ENCODE measurements around the gene FGGY.
"Not testable (repeated sequence)": the region's sequence is repeated elsewhere in the genome, so short reads cannot be mapped to it uniquely, and the experiment has no call there.

FGGY gene

DNA sequence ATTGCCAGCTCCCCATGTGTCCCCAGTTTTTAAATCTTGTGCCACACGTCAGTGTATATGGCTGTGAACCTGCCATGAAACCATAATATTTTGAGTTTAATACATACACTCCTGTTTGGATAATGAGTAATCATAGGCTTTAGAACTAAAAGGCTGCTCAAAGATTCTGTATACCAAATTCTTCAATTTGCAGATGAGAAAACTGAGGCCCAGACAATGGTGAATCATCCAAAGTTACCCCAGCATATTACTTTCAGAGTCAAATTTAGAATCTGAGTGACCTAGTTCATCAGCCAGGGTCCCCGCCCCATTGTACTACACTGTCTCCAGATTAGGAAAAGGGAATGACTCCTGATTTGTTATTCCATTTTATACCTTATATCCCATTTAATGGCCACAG lies 224.6 kb downstream of the FGGY start:
- TF ChIP-seq FOXP2 (optimal IDR thresholded peaks at IDR 0.05; ENCODE audit: control extremely low read depth, extremely low read length, insufficient read depth): no peak
- no peak for TF ChIP-seq EZH2 (IDR thresholded peaks at IDR 0.05)
- TF ChIP-seq POLR2AphosphoS5 (IDR thresholded peaks at IDR 0.05; ENCODE audit: borderline replicate concordance, low read depth, low read length): no peak
- Histone ChIP-seq H3K27ac (no peak overlapping the region), H3K36me3 (ENCODE audit: insufficient read depth, low read length) (no peaks in the 10 kb centered on the region), H3K9me3 (ENCODE audit: low read depth, low read length) (no peaks in the 10 kb centered on the region), H3K4me3 (no peak overlapping the region), H3K9ac (ENCODE audit: insufficient read length) (no peak overlapping the region)
- no peak for DNase-seq (ENCODE audit: low read depth, low spot score)

DNA sequence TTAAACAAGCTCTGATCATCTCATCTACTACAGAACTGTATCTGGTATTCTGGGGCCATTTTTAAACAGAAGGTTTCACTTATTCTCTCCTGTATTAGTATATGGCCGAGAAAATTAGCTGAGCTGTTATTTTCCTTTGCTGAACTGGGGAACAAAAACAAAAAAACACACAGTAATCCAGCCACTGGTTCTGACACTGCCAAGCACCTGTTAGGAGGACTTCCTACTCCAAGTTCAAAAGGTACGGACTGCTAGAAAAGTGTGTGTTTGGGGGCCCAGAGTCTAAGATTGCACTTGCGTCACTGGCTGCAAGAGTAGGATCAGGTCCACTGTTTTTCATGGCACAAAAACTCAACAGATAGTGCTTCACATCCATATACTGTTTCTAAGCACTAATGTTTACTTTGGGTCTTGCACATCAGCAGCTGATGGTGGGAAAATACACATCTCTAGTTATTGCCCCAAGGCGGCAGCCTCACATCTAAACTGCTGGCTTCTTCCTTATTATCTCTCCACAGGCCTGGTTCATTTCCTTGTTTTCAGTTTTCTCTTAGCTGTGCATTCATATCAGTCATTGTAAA lies 226.1 kb downstream of the FGGY start:
- Histone ChIP-seq H3K9me3 (ENCODE audit: low read depth, low read length) (no peaks in the 10 kb centered on the region), H3K27ac (no peak overlapping the region), H3K36me3 (ENCODE audit: insufficient read depth, low read length) (no peaks in the 10 kb centered on the region), H3K4me3 (no peak overlapping the region), H3K9ac (ENCODE audit: insufficient read length) (no peak overlapping the region)
- no peak for TF ChIP-seq EZH2 (IDR thresholded peaks at IDR 0.05)
- no peak for TF ChIP-seq POLR2AphosphoS5 (IDR thresholded peaks at IDR 0.05; ENCODE audit: borderline replicate concordance, low read depth, low read length)
- no peak for TF ChIP-seq FOXP2 (optimal IDR thresholded peaks at IDR 0.05; ENCODE audit: control extremely low read depth, extremely low read length, insufficient read depth)
- DNase-seq (ENCODE audit: low read depth, low spot score): no peak

DNA sequence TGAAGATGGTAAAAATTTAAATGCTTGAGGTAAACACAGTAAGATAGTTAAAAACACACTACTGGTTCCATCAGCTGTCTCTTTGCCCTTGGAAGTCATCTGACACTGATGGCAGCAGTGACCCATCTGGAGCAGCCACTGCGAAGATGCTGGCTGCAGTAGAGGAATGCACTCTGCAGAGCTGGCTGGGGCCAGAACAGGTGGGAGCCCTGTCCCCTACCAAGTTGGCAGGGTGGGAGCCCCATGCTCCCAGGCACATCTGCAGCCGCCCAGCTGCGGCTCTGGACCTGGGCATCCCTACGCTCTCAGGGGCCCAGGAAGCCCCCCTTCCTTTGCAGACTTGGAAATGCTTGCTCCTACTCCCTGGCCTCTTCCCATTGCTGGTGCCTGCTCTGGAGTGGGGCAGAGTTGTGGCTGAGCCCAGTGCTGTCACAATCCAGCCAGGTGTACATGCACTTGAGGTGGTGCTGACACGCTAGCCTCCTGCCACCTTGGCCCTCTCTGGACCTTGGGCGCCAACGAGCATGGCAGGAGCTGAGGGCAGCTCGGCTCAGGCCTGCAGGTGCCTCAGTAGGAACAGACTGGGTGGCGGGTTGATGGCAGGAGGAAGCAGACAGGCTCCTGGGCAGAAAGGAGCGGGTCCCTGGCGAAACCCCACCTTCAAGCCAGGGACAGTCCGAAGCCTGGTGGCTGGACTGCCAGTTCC lies 227.0 kb downstream of the FGGY start:
- H3K9me3 ChIP-seq (ENCODE audit: low read depth, low read length): no peaks in the 10 kb centered on the region
- TF ChIP-seq EZH2 (IDR thresholded peaks at IDR 0.05) (no peak), POLR2AphosphoS5 (IDR thresholded peaks at IDR 0.05; ENCODE audit: borderline replicate concordance, low read depth, low read length) (no peak), FOXP2 (optimal IDR thresholded peaks at IDR 0.05; ENCODE audit: control extremely low read depth, extremely low read length, insufficient read depth) (no peak)
- H3K9ac ChIP-seq (ENCODE audit: insufficient read length): no peak overlapping the region
- no peak for DNase-seq (ENCODE audit: low read depth, low spot score)
- H3K4me3 ChIP-seq: no peak overlapping the region
- H3K36me3 ChIP-seq (ENCODE audit: insufficient read depth, low read length): no peaks in the 10 kb centered on the region
- H3K27ac ChIP-seq: no peak overlapping the region

- TF ChIP-seq EZH2 (IDR thresholded peaks at IDR 0.05) (no peak), FOXP2 (optimal IDR thresholded peaks at IDR 0.05; ENCODE audit: control extremely low read depth, extremely low read length, insufficient read depth) (no peak), POLR2AphosphoS5 (IDR thresholded peaks at IDR 0.05; ENCODE audit: borderline replicate concordance, low read depth, low read length) (no peak)
- Histone ChIP-seq H3K9ac (ENCODE audit: insufficient read length) (no peak overlapping the region), H3K36me3 (ENCODE audit: insufficient read depth, low read length) (no peaks in the 10 kb centered on the region), H3K9me3 (ENCODE audit: low read depth, low read length) (no peaks in the 10 kb centered on the region), H3K4me3 (no peak overlapping the region), H3K27ac (no peak overlapping the region)
- DNase-seq (ENCODE audit: low read depth, low spot score): no peak
These were observed 229.3 kb downstream of the FGGY start for GRCh38 chr1:59526240-59526639.

- H3K4me3 ChIP-seq: no peak overlapping the region
- H3K27ac ChIP-seq: no peak overlapping the region
- H3K9me3 ChIP-seq (ENCODE audit: low read depth, low read length): no peaks in the 10 kb centered on the region
- no peak for TF ChIP-seq POLR2AphosphoS5 (IDR thresholded peaks at IDR 0.05; ENCODE audit: borderline replicate concordance, low read depth, low read length)
- TF ChIP-seq FOXP2 (optimal IDR thresholded peaks at IDR 0.05; ENCODE audit: control extremely low read depth, extremely low read length, insufficient read depth): no peak
- no peak for TF ChIP-seq EZH2 (IDR thresholded peaks at IDR 0.05)
- DNase-seq (ENCODE audit: low read depth, low spot score): no peak
- no peaks in the 10 kb centered on the region for H3K36me3 ChIP-seq (ENCODE audit: insufficient read depth, low read length)
- H3K9ac ChIP-seq (ENCODE audit: insufficient read length): no peak overlapping the region
These were observed 231.6 kb downstream of the FGGY start for GRCh38 chr1:59528471-59528870.

DNA sequence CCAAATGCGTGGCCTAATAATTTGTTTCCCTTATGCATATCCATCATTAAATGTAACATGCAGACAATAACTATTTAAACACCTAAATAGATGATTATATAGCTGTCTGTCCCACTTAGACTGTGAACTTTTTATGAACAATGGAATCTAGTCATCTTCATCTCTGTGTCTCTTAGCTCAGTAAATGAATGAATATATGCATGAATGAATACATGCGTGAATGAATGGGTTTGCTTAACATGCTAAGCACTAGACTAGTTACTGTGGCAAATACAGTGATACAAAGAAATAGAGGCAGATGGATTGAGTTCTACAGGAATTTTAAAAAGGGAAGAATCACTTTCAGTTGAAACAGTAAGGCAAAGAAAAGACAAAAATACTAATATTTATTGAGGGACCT lies 232.0 kb downstream of the FGGY start:
- Histone ChIP-seq H3K4me3 (no peak overlapping the region), H3K27ac (no peak overlapping the region), H3K36me3 (ENCODE audit: insufficient read depth, low read length) (no peaks in the 10 kb centered on the region), H3K9me3 (ENCODE audit: low read depth, low read length) (no peaks in the 10 kb centered on the region), H3K9ac (ENCODE audit: insufficient read length) (no peak overlapping the region)
- no peak for TF ChIP-seq POLR2AphosphoS5 (IDR thresholded peaks at IDR 0.05; ENCODE audit: borderline replicate concordance, low read depth, low read length)
- TF ChIP-seq FOXP2 (optimal IDR thresholded peaks at IDR 0.05; ENCODE audit: control extremely low read depth, extremely low read length, insufficient read depth): no peak
- no peak for DNase-seq (ENCODE audit: low read depth, low spot score)

GRCh38 chr1:59530119-59530518 lies 233.2 kb downstream of the FGGY start:
- Histone ChIP-seq H3K27ac (no peak overlapping the region), H3K36me3 (ENCODE audit: insufficient read depth, low read length) (no peaks in the 10 kb centered on the region), H3K9me3 (ENCODE audit: low read depth, low read length) (no peaks in the 10 kb centered on the region), H3K4me3 (no peak overlapping the region), H3K9ac (ENCODE audit: insufficient read length) (no peak overlapping the region)
- no peak for DNase-seq (ENCODE audit: low read depth, low spot score)
- no peak for TF ChIP-seq EZH2 (IDR thresholded peaks at IDR 0.05)
- TF ChIP-seq FOXP2 (optimal IDR thresholded peaks at IDR 0.05; ENCODE audit: control extremely low read depth, extremely low read length, insufficient read depth): no peak
- no peak for TF ChIP-seq POLR2AphosphoS5 (IDR thresholded peaks at IDR 0.05; ENCODE audit: borderline replicate concordance, low read depth, low read length)

DNA sequence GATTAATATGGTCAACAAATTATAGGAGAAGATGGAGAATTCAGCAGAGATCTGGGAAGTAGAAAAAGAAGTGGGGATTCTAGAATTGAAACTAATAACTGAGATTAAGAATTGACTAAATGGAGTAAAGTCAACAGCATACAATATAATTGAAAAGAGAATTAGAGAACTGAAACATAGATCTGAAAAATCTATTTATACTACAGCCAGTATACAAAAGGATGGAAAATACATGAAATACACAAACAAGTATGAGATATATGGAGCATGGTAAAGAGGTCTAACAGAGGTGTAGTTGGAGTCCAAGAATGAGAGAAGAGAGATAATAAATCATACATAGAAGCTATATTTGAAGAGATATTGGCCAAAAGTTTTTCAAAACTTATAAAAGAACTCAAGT lies 235.2 kb downstream of the FGGY start:
- no peaks in the 10 kb centered on the region for H3K36me3 ChIP-seq (ENCODE audit: insufficient read depth, low read length)
- no peaks in the 10 kb centered on the region for H3K9me3 ChIP-seq (ENCODE audit: low read depth, low read length)
- TF ChIP-seq EZH2 (IDR thresholded peaks at IDR 0.05): no peak
- TF ChIP-seq POLR2AphosphoS5 (IDR thresholded peaks at IDR 0.05; ENCODE audit: borderline replicate concordance, low read depth, low read length): no peak
- no peak for TF ChIP-seq FOXP2 (optimal IDR thresholded peaks at IDR 0.05; ENCODE audit: control extremely low read depth, extremely low read length, insufficient read depth)
- no peak overlapping the region for H3K27ac ChIP-seq
- H3K9ac ChIP-seq (ENCODE audit: insufficient read length): no peak overlapping the region
- no peak for DNase-seq (ENCODE audit: low read depth, low spot score)
- H3K4me3 ChIP-seq: no peak overlapping the region

DNA sequence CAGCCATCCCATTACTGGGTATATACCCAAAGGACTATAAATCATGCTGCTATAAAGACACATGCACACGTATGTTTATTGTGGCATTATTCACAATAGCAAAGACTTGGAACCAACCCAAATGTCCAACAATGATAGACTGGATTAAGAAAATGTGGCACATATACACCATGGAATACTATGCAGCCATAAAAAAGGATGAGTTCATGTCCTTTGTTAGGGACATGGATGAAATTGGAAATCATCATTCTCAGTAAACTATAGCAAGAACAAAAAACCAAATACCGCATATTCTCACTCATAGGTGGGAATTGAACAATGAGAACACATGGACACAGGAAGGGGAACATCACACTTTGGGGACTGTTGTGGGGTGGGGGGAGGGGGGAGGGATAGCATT lies 241.6 kb downstream of the FGGY start:
- not testable (repeated sequence) for H3K9me3 ChIP-seq (ENCODE audit: low read depth, low read length); DNase-seq (ENCODE audit: low read depth, low spot score); H3K36me3 ChIP-seq (ENCODE audit: insufficient read depth, low read length); H3K27ac ChIP-seq; H3K4me3 ChIP-seq; H3K9ac ChIP-seq (ENCODE audit: insufficient read length)
